Keratinocyte (primary cell): ENCODE measurements around the gene SERPINB10.

ENCODE experiments used
- CTCF ChIP-seq, 3 experiments: IDR thresholded peaks in 1 of 3; conservative IDR thresholded peaks in 1 of 3; optimal IDR thresholded peaks in 1 of 3; 2 replicates in 2 of 3; 3 replicates in 1 of 3; pipeline versions ENCODE3 to v1.5.1; 2011; ENCODE audit warnings: low read length in 3 of 3, mild to moderate bottlenecking in 3 of 3, moderate library complexity in 2 of 3, control low read depth in 1 of 3, inconsistent platforms in 1 of 3; ENCODE audit not compliant: insufficient read depth in 2 of 3; ENCODE audit errors: extremely low read depth in 1 of 3
- EZH2 ChIP-seq: IDR thresholded peaks from one replicate; pipeline ENCODE4 v1.6.1; 2012; ENCODE audit warnings: inconsistent platforms, mild to moderate bottlenecking, low read length, moderate library complexity

DNA sequence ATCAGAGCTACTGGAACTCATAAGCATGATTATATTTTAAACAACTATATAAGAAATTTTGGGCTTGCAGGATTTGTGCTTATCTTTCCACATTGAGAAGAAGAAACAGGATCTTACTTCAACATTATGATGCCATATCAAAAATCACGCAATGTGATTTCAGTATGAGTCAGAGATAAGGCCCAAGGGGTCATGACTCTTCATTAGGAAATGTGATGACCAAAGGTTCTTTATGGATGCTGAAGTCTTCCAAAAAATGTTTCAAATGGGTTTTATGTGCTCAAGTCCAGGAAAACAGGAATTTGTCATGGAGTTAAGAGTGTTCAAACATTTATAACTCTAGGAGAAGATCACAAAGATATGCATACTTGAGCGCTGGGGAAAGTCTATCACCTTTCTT, 28.0 kb upstream of the SERPINB10 start:
- TF ChIP-seq CTCF (optimal IDR thresholded peaks at IDR 0.05 in 1 of 3, IDR thresholded peaks at IDR 0.05 in 1 of 3, conservative IDR thresholded peaks at IDR 0.05 in 1 of 3; ENCODE audit: extremely low read depth in 1 of 3, insufficient read depth in 2 of 3, low read length in 3 of 3) = no peak
- no peak for TF ChIP-seq EZH2
